NOMO-1 treated with DMSO at 0.1 percent for 48 hours (cell line): ENCODE results near the gene ZER1.
A peak's percentile ranks its signal among the peaks of the same experiment; 100 is the strongest.
"Not testable (repeated sequence)": the region's sequence is repeated elsewhere in the genome, so short reads cannot be mapped to it uniquely, and the experiment has no call there.

Source experiments
- DNase-seq: peaks from one replicate; lab custom pipeline; 2025; ENCODE audit not compliant: unreplicated experiment; lab: John Stamatoyannopoulos, UW

The ZER1 gene

DNA sequence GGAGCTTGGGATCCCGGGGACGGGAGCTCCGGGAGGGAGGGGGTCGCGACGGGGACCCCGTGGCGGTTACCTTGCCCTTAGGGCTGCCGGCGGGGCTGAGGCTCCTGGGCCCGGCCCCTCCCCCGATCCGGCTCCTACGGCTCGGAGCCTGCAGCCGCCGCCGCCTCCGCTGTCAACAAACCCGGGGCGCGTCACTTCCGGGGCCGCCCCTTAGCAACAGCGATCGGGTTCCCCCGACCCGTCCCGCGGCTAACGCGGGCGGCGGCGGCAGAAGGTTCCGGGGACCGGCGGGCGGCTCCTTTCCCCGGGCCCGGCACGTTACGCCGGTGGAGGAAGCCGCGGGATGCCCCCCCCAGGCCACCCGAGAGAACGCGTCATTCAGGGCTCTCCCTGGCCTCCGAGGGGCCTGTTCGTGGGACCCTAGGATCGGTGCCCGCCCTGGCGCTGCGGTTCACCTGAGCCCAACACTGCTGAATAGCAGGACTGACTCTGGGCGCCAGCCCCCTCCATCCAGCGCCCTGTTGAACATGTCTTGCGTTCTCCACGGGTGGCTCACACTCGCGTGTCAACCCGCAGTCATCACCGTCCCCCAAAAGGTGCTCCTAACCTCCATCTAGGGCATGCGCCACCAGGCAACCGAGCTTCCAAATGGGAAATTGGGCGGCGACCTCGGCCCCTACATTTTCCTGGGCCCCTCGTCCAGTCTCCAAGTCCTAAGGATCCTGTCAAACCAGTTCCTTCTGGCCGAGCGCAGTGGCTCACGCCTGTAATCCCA, at the start of gene ZER1:
ZER1 (minus strand) TSS at position 183 of the 775 bp plus-strand sequence. CDS start 16,362 bp downstream, outside the sequence.
- DNase-seq = peak; percentile 85

DNA sequence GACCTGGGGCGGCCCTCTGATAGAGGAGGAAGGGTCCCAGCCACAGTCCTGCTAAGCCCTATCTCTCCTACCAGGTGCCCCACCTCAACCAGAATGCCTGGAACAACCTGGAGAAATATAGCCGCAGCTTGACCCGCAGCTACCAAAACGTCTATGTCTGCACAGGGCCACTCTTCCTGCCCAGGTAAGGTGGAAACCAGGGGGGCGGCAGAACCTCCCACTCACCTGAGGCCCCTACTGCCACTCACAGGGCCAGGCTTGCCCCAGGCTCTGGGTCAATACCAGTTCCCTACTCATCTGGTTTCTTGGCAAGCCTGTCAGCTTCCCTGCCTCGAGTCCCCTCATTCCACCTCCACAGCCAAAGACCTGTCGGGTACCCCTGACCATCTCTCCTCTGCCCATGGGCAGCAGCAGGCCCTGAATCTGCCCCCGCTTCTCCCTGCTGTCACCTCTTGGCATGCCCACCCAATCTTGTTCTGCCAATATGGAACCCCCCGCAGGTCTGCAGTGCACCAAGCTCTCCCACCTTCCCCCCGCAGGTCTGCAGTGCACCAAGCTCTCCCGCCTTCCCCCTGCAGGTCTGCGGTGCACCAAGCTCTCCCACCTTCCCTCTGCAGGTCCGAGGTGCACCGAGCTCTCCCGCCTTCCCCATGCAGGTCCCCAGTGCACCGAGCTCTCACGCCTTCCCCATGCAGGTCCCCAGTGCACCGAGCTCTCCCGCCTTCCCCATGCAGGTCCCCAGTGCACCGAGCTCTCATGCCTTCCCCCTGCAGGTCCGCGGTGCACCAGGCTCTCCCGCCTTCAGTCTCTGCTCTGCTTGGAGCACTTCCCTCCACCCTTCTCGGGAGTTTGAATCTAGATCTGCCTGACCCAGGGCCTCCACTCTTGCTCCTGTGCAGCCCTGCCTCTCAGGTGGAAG, 49.2 kb upstream of the ZER1 start:
- no peak for DNase-seq

DNA sequence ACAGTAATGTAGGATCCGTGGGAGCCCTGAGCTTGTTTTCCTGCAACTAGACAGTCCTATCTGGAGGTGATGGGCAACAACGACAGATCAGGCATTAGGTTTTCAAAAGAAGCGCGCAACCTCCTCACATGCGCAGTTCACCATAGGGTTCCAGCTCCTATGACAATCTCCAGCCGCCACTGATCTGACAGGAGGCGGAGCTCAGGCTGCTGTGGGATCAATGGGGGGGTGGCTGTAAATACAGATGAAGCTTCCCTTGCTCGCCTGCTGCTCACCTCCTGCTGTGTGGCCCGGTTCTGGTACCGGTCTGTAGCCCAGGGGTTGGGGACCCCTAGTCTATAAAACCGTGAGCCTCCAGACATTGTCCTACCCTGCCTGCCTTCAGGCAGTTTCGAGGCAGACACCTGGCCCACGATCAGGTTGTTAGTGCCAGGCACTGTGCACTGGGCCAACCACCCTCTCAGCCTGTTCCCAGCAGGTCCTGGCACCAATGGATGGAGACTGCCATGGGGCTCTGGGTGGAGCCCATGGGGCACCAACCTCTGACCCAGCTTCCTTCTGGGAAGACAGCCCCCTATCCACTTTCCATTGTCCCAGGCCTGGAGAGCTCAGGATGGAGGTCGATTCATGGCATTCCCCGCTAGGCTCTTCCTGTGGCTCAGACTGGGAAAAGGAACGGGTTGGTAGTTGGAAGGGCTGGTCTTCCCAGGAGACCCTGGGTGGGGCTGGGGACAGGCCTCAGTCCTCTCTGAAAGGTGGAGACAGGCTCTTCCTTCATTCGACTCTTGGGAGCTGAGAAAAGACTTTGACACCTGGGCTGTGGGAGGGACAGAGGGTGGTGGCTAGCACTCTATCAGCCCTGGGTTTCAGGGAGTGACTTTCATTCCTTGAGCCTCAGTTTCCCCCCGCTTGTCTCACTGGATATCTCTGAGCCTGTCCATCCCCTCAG, 48.3 kb upstream of the ZER1 start:
- DNase-seq = no peak

DNA sequence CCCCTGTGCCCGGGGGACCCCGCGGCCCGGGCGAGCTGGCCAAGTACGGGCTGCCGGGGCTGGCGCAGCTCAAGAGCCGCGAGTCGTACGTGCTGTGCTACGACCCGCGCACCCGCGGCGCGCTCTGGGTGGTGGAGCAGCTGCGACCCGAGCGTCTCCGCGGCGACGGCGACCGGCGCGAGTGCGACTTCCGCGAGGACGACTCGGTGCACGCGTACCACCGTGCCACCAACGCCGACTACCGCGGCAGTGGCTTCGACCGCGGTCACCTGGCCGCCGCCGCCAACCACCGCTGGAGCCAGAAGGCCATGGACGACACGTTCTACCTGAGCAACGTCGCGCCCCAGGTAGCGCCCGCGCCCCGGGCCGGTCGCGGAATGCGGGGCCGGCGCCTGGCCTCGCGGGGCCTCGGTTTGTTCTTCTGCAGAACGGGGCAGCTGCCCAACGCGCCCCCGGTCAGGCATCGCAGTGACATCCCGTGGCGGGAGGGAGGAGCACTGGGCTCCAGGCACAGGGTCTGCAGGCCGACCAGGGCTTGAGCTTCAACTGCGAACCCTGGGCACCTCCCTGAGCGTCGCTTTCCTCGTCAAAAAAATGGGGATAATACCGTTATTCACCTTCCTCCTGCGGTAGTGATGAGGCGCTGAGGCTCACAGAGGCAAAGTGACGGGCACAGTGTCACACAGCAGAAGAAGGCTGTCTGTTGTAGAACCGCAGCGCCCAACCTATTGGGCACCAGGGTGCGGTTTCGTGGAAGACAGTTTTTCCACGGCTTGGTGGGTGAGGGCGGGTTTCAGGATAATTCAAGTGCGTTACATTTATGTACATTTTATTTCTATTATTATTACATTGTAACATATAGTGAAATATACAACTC, 47.4 kb upstream of the ZER1 start:
- no peak for DNase-seq

DNA sequence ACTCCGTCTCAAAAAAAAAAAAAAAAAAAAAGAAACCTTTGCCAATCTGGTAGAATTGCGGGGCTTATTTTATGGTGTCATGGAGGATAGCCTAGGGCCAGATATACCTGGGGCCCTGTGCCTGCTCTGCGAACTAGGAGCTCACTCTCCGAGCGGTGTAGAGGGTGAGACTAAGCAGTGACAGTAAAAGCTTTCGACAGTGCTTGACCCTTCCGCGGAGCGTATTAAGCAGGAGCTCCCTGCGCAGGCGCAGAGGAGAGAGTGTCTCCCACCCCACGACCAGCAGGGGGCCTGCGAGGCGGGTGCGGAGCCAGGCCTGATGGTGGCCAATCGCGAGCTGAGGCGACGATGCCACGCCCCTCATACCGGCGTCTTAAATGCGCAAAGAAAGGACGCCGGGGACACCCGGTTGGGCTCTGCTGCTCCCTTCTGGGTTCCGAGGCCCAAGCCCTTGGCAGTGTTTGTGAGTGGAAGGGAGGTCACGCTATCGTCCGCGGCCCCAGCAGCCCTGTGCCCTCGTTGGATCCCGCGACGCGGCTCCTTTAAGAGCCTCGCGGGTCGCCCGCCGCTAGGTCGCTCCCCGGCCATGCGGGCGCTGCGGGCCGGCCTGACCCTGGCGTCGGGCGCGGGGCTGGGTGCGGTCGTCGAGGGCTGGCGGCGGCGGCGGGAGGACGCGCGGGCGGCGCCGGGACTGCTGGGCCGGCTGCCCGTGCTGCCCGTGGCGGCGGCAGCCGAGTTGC, 46.5 kb upstream of the ZER1 start, which contains the start of gene ENDOG:
ENDOG (plus strand) TSS at position 402 of the 740 bp plus-strand sequence; CDS start at position 587, 185 bp downstream.
- peak; percentile 96 for DNase-seq

DNA sequence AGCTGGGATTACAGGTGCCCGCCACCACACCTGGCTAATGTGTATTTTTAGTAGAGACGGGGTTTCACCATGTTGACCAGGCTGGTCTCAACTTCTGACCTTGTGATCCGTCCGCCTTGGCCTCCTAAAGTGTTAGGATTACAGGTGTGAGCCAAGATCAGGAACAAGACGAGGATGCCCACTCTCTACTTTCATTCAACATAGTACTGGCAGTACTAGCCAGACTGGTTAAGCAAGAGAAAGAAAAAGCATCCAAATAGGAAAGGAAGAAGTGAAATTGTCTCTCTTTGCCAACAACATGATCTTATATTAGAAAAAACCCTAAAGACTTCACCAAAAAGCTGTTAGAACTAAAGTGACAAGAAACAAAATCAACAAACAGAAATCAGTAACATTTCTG, 39.1 kb upstream of the ZER1 start:
- no peak for DNase-seq

DNA sequence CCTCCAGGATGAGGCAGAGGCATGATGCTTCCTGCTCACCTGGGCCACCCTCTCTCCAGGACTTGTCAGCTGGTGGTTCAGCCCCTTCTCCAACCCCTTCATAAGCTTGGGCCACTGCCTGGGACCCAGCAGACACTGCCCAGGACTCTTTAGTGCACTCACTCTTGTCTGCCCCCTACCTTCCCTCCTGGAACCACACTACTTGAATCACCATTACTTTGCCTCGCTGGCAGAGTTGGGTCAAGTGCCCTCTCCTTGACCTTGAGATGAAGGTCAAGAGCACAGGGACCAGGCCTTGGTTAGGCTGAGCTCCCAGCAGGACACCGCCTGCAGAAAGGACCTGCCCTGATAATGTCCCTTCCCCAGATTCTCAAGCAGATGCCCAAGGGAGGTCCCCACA, 38.1 kb upstream of the ZER1 start:
- no peak for DNase-seq

DNA sequence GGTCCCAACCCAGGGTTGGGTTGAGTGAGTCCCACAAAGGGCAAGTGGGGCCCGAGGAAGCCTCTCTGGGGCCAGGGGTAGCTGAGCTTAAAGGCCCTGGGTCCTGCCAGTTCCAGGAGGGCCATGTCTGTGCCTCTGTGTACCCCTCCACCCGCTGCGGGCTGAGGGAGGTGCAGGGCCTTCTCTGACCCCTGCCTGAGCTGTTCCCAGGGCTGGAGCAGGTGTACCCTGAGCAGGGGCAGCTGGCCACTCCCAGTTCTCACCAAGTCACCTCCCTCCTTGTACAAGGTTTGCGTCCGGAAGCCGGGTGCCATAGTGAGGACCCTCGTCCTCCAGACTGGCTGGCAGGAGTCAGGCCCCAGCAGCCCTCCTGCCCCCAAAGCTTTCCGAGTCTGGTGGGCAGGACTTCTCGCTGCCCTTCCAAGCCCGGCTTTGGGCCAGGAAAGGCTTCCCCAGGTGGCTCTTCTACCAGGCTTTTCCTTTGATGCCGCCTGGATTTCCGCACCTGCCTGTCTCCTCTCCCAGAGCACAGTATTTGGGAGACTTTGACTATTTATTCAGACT, 37.4 kb upstream of the ZER1 start:
- DNase-seq = no peak

DNA sequence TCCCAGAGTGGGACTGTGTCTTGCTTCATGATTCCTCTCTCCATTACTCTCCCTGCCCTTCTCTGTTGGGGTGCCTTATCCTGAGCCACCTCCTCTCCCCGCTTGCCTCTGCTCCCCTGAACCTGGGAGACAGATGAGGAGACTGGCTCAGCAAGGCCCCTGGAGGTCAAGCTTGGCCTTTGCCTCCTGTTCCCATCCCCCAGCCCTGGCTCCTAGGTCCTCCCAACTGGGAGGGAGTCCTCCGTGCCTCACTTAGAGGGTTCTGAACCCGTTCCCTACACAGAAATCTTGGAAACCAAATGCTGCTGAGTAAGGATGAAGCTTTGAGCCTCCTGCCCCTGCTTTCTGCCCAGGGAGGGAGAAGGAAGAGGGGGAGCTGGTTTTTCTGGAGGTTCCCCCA, 36.8 kb upstream of the ZER1 start:
- DNase-seq = no peak

DNA sequence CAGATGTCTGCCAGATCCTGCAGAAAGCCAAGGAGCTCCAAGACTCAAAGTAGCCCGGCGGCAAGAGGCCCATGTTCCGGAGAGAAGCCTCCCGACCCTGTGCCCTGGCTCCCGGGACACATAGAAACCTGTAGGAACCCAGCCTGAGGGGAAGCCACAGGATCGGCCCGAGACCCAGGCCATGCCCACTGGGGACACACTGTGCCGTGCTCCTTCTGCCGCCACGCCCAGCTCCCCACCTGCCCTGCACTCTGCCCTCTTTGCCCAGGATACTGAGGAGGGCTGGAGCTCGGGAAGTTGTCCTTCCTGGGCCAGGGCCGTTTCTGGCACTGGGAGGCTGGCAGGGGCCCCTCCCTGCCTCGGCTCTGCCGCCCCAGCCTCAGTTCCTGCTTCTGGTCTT, 36.1 kb upstream of the ZER1 start:
- DNase-seq = no peak

DNA sequence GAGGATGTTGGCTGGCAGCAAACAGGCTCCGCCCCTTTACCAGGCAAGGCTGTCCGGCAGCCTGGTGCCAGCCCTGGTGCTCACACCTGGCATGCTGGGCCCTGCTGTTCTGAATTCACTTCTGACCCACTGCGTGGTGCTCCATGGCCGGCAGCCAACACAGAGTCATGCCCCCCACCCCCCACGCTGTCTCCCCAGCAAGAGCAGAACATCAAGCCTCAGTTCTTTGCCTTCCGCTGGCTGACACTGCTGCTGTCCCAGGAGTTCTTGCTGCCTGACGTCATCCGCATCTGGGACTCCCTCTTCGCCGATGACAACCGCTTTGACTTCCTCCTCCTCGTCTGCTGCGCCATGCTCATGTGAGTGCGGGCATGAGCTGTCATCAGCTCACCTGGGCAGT, 33.9 kb upstream of the ZER1 start:
- DNase-seq = no peak

DNA sequence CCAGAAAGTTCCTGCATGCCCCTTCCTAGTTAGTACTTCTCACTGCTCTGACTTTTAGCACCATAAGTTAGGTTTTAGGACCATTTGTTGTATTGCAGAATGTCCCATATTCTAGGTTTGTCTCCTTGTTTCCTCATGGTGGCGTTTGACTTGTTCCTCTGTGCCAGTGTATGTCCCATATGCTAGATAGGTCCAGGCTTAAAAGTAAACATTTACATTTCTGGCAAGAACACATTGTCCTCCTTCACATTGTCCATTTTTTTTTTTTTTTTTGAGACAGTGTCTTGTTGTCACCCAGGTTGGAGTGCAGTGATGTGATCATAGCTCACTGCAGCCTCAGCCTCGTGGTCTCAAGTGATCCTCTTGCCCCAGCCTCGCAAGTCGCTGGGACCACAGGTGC, 30.8 kb upstream of the ZER1 start:
- DNase-seq = no peak

DNA sequence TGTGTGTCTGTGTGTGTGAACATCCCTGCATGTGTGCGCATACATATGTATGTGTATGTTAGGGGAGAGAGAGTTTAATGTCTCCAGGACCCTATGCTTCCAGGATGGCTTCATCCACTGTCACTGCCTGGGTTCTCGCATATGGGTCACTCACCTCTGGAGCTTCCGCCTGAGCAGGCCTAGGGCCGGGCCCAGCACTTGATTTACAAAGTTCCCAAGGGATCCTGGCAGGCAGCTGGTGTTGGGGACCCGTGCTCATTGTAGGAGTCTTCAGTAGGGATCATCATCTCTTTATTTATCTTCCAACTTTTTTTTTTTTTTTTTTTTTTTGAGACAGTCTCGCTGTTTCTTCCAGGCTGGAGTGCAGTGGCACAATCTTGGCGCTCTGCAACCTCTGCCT, 28.3 kb upstream of the ZER1 start:
- DNase-seq = no peak

DNA sequence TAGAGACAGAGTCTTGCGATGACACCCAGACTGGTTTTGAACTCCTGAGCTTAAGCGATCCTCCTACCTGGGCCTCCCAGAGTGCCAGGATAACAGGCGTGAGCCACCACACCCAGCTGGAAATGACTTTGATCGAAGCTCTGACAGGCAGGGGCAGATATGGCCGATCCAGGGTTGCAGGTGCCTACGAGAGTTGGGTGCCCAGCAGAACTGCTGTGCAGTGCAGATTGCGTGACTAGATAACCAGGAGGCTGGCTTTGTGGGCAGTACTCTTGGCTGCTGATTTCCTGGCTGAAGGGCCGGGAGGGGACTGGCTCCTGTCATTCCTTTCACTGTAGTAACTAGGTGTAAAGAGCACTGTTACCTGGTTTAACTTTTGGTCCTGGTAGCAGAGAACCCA, 27.2 kb upstream of the ZER1 start:
- DNase-seq = no peak

DNA sequence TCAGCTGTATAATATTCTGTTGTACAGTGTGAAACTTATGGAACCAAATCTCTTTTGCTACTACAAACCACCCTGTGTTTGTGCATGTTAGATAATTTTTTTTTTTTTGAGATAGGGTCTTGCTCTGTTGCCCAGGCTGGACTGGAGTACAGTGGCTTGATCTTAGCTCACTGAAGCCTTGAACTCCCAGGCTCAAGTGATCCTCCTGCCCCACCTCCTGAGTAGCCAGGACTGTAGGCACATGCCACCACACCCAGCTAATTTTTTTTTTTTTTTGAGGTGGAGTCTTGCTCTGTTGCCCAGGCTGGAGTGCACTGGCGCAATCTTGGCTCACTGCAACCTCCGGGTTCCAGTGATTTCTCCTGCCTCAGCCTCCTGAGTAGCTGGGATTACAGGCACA, 23.2 kb upstream of the ZER1 start:
- DNase-seq = not testable (repeated sequence)

DNA sequence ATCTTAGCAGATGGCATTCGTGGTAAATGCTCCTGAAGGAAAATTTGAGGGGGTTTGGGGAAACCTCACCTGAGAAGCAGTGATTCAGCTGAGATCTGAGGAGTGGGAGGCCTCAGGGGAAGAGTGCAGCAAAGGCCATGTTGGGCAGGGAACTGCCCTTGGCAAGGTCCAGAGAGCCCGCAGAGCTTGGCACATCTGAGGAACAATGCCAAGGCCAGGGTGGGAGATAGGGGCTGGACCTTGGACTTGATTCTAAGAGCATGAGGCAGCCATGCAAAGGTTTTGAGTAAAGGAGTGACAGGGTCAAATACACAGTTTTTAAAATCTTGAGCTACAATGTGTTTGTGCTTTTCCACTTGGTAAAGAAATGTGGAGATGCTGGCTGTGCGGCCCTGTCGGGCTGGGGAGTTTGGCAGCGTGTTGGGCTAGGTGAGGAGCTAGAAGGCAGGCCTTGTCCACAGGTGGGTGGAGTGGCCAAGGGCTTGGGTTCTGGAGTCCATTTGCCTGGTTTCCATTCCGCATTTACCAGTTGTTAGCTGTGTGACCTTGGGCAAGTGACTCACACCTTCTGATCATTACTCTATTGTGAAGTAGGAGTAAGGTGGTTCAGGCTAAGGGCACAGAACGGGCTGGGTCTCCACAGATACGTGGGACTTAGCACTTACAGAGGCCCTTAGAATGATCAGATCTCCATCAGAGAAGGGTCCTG, 21.4 kb upstream of the ZER1 start:
- DNase-seq = no peak

DNA sequence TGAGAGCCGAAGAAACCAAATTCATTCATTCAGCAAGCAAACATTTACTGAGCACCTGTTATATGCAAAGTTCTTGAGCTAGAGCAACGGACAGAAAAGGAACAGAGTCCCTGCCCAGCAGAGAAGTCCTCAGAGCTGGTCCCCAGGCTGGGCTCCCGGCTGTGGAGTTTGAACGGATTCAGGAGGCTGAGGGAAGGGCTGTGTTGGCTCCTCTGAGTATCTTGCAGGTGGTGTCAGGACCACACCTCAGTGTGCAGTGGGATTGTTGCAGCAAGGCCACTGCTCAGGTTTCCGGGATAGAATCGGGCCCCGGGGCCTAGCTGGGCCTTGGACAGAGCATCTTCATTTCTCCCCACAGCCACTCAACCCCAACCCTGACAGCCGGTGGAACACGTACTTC, 20.4 kb upstream of the ZER1 start:
- no peak for DNase-seq

DNA sequence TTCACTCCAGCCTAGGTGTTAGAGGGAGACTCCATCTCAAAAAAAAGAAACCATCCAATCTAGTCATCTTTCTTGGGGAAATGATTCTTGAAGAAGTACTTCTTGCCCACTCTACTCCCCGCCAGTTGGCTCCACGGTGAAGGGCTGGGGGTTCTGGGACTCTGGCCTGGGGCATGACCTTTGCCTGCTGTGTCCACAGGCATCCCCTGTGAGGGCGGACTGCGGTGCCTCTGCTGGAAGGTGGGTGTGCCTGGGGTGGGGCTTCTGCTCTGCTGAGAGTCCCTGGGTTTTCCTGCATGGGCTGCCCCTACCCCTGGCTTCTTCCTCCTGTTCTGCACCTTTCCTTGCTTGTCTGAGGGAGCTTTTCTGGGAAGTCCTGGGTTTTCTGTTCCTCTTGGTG, 18.8 kb upstream of the ZER1 start:
- DNase-seq = no peak
